ENCODE data around the gene MYH7B. TPM values are rescaled to one million over a fixed set of nuclear protein-coding genes. Genes with fewer than 3 reads are reported as not detected.

Gene MYH7B
- total RNA-seq, 1 experiment from 2014 or later = 0.07 TPM

DNA sequence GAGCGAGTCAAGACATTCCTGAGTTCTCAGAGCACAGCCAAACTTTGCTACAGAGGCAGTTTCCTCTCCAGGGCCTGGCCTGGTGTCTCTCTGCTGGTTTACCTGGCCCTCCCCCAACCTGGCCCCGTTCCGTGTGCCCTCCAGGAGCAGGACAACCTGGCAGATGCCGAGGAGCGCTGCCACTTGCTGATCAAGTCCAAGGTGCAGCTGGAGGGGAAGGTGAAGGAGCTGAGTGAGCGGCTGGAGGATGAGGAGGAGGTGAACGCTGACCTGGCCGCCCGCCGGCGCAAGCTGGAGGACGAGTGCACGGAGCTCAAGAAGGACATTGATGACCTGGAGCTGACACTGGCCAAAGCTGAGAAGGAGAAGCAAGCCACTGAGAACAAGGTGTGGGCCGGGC, 39.5 kb downstream of the MYH7B start:
- BruUV-seq (replicated peaks) = no TSS peak
- Mint-ChIP-seq H3K4me1 (ENCODE audit: insufficient read depth, unreplicated experiment) (no peaks in the 10 kb centered on the region), H3K9me3 (ENCODE audit: unreplicated experiment) (no peaks in the 10 kb centered on the region), H3K36me3 (ENCODE audit: insufficient read depth, unreplicated experiment) (peaks cover 42% of the 10 kb centered on the region), H3K4me3 (ENCODE audit: unreplicated experiment) (no peak overlapping the region), H3K27ac (ENCODE audit: low read depth, unreplicated experiment) (no peak overlapping the region), H3K27me3 (ENCODE audit: insufficient read depth, unreplicated experiment) (no peaks in the 10 kb centered on the region)
- intact Hi-C loops (cut with micrococcal nuclease) = no loop called here
- DNase-seq (ENCODE audit: unreplicated experiment) = no peak
- CTCF ChIA-PET = interaction anchor here (0.5 to 1.4 kb wide), 4 partner anchors 14 to 121 kb away, joined by 3 to 4 read pairs (median 3); no protein-coding TSS in a partner anchor
- POLR2A ChIA-PET = no interaction called here
- no peak for TF ChIP-seq CTCF (IDR thresholded peaks at IDR 0.05; ENCODE audit: unreplicated experiment)

- Mint-ChIP-seq H3K27ac (ENCODE audit: low read depth, unreplicated experiment) (no peak overlapping the region), H3K36me3 (ENCODE audit: insufficient read depth, unreplicated experiment) (peaks cover 46% of the 10 kb centered on the region), H3K27me3 (ENCODE audit: insufficient read depth, unreplicated experiment) (no peaks in the 10 kb centered on the region), H3K9me3 (ENCODE audit: unreplicated experiment) (no peaks in the 10 kb centered on the region), H3K4me3 (ENCODE audit: unreplicated experiment) (no peak overlapping the region), H3K4me1 (ENCODE audit: insufficient read depth, unreplicated experiment) (no peaks in the 10 kb centered on the region)
- no TSS peak for BruUV-seq (replicated peaks)
- ChIA-PET CTCF (interaction anchor here (0.5 to 1.4 kb wide), 5 partner anchors 13 to 1495 kb away, joined by 3 to 4 read pairs (median 3); no protein-coding TSS in a partner anchor), POLR2A (no interaction called here)
- TF ChIP-seq CTCF (IDR thresholded peaks at IDR 0.05; ENCODE audit: unreplicated experiment) = no peak
- intact Hi-C loops (cut with micrococcal nuclease) = no loop called here
- DNase-seq (ENCODE audit: unreplicated experiment) = no peak
Measured at GRCh38 chr20:34995696-34996095, 40.0 kb downstream of the MYH7B start.

GRCh38 chr20:34996243-34997028, 40.8 kb downstream of the MYH7B start:
- peaks cover 49% of the 10 kb centered on the region for H3K36me3 Mint-ChIP-seq (ENCODE audit: insufficient read depth, unreplicated experiment)
- no peak overlapping the region for H3K27ac Mint-ChIP-seq (ENCODE audit: low read depth, unreplicated experiment)
- no TSS peak for BruUV-seq (replicated peaks)
- no peaks in the 10 kb centered on the region for H3K27me3 Mint-ChIP-seq (ENCODE audit: insufficient read depth, unreplicated experiment)
- ChIA-PET POLR2A (interaction anchor here (0.6 to 1.0 kb wide), 2 partner anchors 73 to 120 kb away, joined by 3 to 5 read pairs; partner anchors contain the start of gene ACSS2), CTCF (interaction anchor here (0.5 to 1.0 kb wide), 2 partner anchors 65 to 1496 kb away, joined by 3 to 4 read pairs; no protein-coding TSS in a partner anchor)
- no peak for TF ChIP-seq CTCF (IDR thresholded peaks at IDR 0.05; ENCODE audit: unreplicated experiment)
- H3K9me3 Mint-ChIP-seq (ENCODE audit: unreplicated experiment) = no peaks in the 10 kb centered on the region
- no peak for DNase-seq (ENCODE audit: unreplicated experiment)
- no peak overlapping the region for H3K4me3 Mint-ChIP-seq (ENCODE audit: unreplicated experiment)
- intact Hi-C loops (cut with micrococcal nuclease) = no loop called here
- H3K4me1 Mint-ChIP-seq (ENCODE audit: insufficient read depth, unreplicated experiment) = no peaks in the 10 kb centered on the region

DNA sequence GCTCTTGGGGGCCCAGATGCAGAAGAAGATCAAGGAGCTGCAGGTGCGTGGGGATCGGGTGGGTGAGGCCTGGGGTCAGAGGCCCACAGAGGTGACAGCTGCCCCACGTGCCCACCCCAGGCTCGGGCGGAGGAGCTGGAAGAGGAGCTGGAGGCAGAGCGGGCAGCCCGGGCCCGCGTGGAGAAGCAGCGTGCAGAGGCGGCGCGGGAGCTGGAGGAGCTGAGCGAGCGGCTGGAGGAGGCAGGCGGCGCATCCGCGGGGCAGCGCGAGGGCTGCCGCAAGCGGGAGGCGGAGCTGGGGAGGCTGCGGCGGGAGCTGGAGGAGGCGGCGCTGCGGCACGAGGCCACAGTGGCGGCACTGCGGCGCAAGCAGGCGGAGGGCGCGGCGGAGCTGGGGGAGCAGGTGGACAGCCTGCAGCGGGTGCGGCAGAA, 41.5 kb downstream of the MYH7B start:
- CTCF ChIA-PET = interaction anchor here (0.5 to 0.7 kb wide), 2 partner anchors 25 to 272 kb away, joined by 3 to 5 read pairs; no protein-coding TSS in a partner anchor
- no peaks in the 10 kb centered on the region for H3K27me3 Mint-ChIP-seq (ENCODE audit: insufficient read depth, unreplicated experiment)

More for the DNA sequence above, 41.5 kb downstream of the MYH7B start:
- TF ChIP-seq CTCF (IDR thresholded peaks at IDR 0.05; ENCODE audit: unreplicated experiment) = no peak
- no peak overlapping the region for H3K4me3 Mint-ChIP-seq (ENCODE audit: unreplicated experiment)
- no TSS peak for BruUV-seq (replicated peaks)
- no peaks in the 10 kb centered on the region for H3K4me1 Mint-ChIP-seq (ENCODE audit: insufficient read depth, unreplicated experiment)
- no peaks in the 10 kb centered on the region for H3K9me3 Mint-ChIP-seq (ENCODE audit: unreplicated experiment)
- peaks cover 49% of the 10 kb centered on the region for H3K36me3 Mint-ChIP-seq (ENCODE audit: insufficient read depth, unreplicated experiment)
- no peak overlapping the region for H3K27ac Mint-ChIP-seq (ENCODE audit: low read depth, unreplicated experiment)
- POLR2A ChIA-PET = interaction anchor here (0.6 to 1.0 kb wide), 3 partner anchors 10 to 121 kb away, joined by 3 to 5 read pairs (median 4); partner anchors contain the start of gene ACSS2
- no peak for DNase-seq (ENCODE audit: unreplicated experiment)
- intact Hi-C loops (cut with micrococcal nuclease) = no loop called here
